ENCODE data around the gene RHBDL1.
A peak's percentile ranks its signal among the peaks of the same experiment; 100 is the strongest.

RHBDL1 gene

GRCh38 chr16:645852-646678 is 29.4 kb upstream of the RHBDL1 start:
- no peak overlapping the region for H3K27ac ChIP-seq (ENCODE audit: low read length)
- H4K20me1 ChIP-seq (ENCODE audit: insufficient read depth, low read length), result 0 out of 2 replicates have a peak, but pooled peaks cover 3% of the 10 kb centered on the region

GRCh38 chr16:646679-647172 is 28.7 kb upstream of the RHBDL1 start:
- Histone ChIP-seq H3K4me2 (ENCODE audit: insufficient read depth, low read length) (peak overlapping the region; percentile 92; the same call in 1 of the 2 replicates), H3K4me1 (ENCODE audit: insufficient read depth, low read length) (peaks cover 44% of the 10 kb centered on the region), H2AFZ (ENCODE audit: low read depth, low read length) (no peak overlapping the region), H3K27ac (ENCODE audit: low read length) (no peak overlapping the region), H3K27me3 (ENCODE audit: insufficient read depth, low read length, poor library complexity) (no peaks in the 10 kb centered on the region), H3K9ac (ENCODE audit: low read depth, low read length) (no peak overlapping the region), H3K9me3 (ENCODE audit: insufficient read depth, low read length, severe bottlenecking) (no peaks in the 10 kb centered on the region), H3K4me3 (ENCODE audit: low read depth in 1 of 2, low read length in 2 of 2) (no peak overlapping the region), H3K36me3 (ENCODE audit: insufficient read depth, low read length) (peaks cover 14% of the 10 kb centered on the region), H3K79me2 (ENCODE audit: insufficient read depth, low read length) (peaks cover 40% of the 10 kb centered on the region), H4K20me1 (ENCODE audit: insufficient read depth, low read length) (0 out of 2 replicates have a peak, but pooled peaks cover 3% of the 10 kb centered on the region)
- no peak for ATAC-seq (ENCODE audit: insufficient read depth, low read depth)
- DNase-seq, result no peak
- TF ChIP-seq EZH2 (IDR thresholded peaks at IDR 0.05; ENCODE audit: borderline replicate concordance, low read depth, low read length, severe bottlenecking), result no peak
- no peak for TF ChIP-seq CTCF (IDR thresholded peaks at IDR 0.05; ENCODE audit: borderline replicate concordance, extremely low read depth, low read length, poor library complexity, severe bottlenecking)

More at GRCh38 chr16:645852-646678, 29.4 kb upstream of the RHBDL1 start:
- Histone ChIP-seq H3K36me3 (ENCODE audit: insufficient read depth, low read length) (peaks cover 7% of the 10 kb centered on the region; the same call in 1 of the 2 replicates), H2AFZ (ENCODE audit: low read depth, low read length) (no peak overlapping the region), H3K27me3 (ENCODE audit: insufficient read depth, low read length, poor library complexity) (no peaks in the 10 kb centered on the region), H3K4me1 (ENCODE audit: insufficient read depth, low read length) (peaks cover 49% of the 10 kb centered on the region), H3K4me3 (ENCODE audit: low read depth in 1 of 2, low read length in 2 of 2) (no peak overlapping the region), H3K9ac (ENCODE audit: low read depth, low read length) (no peak overlapping the region), H3K79me2 (ENCODE audit: insufficient read depth, low read length) (peaks cover 40% of the 10 kb centered on the region), H3K4me2 (ENCODE audit: insufficient read depth, low read length) (no peak overlapping the region), H3K9me3 (ENCODE audit: insufficient read depth, low read length, severe bottlenecking) (no peaks in the 10 kb centered on the region)
- ATAC-seq (ENCODE audit: insufficient read depth, low read depth) (no peak), DNase-seq (no peak)
- TF ChIP-seq CTCF (IDR thresholded peaks at IDR 0.05; ENCODE audit: borderline replicate concordance, extremely low read depth, low read length, poor library complexity, severe bottlenecking), result no peak

GRCh38 chr16:647173-647902 is 28.1 kb upstream of the RHBDL1 start:
- peaks cover 19% of the 10 kb centered on the region for H3K36me3 ChIP-seq (ENCODE audit: insufficient read depth, low read length)
- no peaks in the 10 kb centered on the region for H3K9me3 ChIP-seq (ENCODE audit: insufficient read depth, low read length, severe bottlenecking)
- H3K9ac ChIP-seq (ENCODE audit: low read depth, low read length), result peak overlapping the region; percentile 87; the same call in 1 of the 2 replicates
- H4K20me1 ChIP-seq (ENCODE audit: insufficient read depth, low read length), result 0 out of 2 replicates have a peak, but pooled peaks cover 3% of the 10 kb centered on the region
- H2AFZ ChIP-seq (ENCODE audit: low read depth, low read length), result no peak overlapping the region
- DNase-seq, result no peak
- ATAC-seq (ENCODE audit: insufficient read depth, low read depth), result no peak
- H3K27ac ChIP-seq (ENCODE audit: low read length), result no peak overlapping the region
- H3K4me2 ChIP-seq (ENCODE audit: insufficient read depth, low read length), result peak overlapping the region; percentile 92
- no peaks in the 10 kb centered on the region for H3K27me3 ChIP-seq (ENCODE audit: insufficient read depth, low read length, poor library complexity)
- peaks cover 40% of the 10 kb centered on the region for H3K4me1 ChIP-seq (ENCODE audit: insufficient read depth, low read length)
- peaks cover 40% of the 10 kb centered on the region for H3K79me2 ChIP-seq (ENCODE audit: insufficient read depth, low read length)
- TF ChIP-seq CTCF (IDR thresholded peaks at IDR 0.05; ENCODE audit: borderline replicate concordance, extremely low read depth, low read length, poor library complexity, severe bottlenecking) (no peak), EZH2 (IDR thresholded peaks at IDR 0.05; ENCODE audit: borderline replicate concordance, low read depth, low read length, severe bottlenecking) (no peak)
- H3K4me3 ChIP-seq (ENCODE audit: low read depth in 1 of 2, low read length in 2 of 2), result peak overlapping the region in 1 of 2 experiments; percentile 84; a peak in 2 of 4 replicates
